NCI-H146 treated with DMSO at 0.1 percent for 48 hours (cell line): ENCODE measurements around the gene FFAR3.
"Not testable (repeated sequence)": the region's sequence is repeated elsewhere in the genome, so short reads cannot be mapped to it uniquely, and the experiment has no call there.

Source experiments
- DNase-seq: peaks from one replicate; lab custom pipeline; 2025; ENCODE audit not compliant: unreplicated experiment; lab: John Stamatoyannopoulos, UW

FFAR3 gene

GRCh38 chr19:35349614-35350521, 8.4 kb upstream of the FFAR3 start:
- DNase-seq = no peak

DNA sequence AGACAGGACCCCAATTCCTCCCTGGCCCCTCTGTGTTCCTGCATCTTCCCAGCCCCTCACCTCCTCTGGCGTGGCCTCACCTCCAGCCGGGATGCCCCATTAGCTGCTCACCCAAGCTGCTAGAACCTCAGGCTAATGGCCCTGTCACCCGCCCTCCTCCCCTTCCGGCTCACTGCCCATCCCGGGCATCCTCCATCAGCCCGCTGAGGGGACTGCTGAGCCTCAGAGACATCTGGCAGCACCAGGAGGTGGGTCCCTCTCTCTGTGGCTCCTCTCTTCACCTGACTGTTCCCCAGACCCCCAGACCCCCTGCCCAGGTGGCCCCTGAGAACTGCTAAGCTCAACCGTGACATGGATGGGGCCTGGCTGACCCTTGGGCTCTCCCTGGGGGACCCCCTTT, 7.7 kb upstream of the FFAR3 start:
- no peak for DNase-seq

GRCh38 chr19:35351411-35352176, 6.7 kb upstream of the FFAR3 start:
- no peak for DNase-seq

DNA sequence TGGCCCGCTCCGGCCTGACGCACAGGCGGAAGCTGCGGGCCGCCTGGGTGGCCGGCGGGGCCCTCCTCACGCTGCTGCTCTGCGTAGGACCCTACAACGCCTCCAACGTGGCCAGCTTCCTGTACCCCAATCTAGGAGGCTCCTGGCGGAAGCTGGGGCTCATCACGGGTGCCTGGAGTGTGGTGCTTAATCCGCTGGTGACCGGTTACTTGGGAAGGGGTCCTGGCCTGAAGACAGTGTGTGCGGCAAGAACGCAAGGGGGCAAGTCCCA, 6.1 kb upstream of the FFAR3 start:
- DNase-seq = no peak

- peak; percentile 58 for DNase-seq
Observed at GRCh38 chr19:35352448-35353304, 5.6 kb upstream of the FFAR3 start.

DNA sequence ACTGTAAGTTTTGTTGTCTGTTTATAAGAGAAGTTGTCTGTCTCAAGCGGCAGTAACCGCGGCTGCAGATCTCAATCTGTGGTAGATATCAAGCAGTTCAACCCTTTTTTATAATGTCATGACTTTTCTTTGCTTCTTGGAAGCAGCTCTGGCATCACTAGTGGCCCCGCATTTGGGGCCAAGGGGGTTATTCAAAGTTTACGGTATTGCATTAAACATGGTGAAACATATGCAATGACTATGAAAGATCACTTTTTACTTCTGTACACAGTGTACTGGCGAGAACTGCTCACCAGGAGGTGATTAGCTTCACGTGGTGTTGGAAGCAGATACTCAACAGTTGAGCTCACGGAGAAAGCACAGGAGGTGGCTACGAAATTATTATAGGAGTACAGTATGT, 4.6 kb upstream of the FFAR3 start:
- DNase-seq = no peak

GRCh38 chr19:35354898-35355297, 3.4 kb upstream of the FFAR3 start:
- DNase-seq = no peak

DNA sequence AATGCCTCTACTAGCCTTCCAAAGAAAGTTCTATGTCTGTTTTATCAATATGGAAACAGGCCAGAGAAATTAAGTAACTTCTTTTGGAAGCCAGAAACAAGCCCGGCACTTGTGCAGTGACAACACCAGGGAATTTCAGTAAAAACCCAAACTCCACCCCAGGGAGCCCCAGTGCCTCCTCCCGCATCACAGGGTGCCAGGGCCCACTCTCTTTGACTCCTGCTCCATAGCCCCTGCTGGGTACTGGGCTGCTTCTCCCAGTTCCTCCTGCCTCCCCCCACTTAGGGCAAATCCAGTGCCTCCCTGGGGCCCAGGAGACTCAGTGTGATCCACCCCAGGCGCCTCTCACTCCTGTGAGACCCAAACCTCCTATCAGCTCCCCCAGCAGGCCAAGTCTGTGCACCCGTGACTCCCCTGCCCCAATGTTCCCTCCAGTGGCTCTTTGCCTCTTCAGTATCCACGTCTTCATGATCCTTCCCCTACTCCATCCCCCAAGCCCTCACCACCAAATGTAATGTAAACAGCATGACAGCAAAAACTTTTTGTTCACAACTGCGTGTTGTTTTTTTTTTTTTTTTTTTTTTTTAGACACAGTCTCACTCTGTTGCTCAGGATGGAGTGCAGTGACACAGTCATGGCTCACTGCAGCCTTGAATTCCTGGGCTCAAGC, 2.3 kb upstream of the FFAR3 start:
- no peak for DNase-seq

DNA sequence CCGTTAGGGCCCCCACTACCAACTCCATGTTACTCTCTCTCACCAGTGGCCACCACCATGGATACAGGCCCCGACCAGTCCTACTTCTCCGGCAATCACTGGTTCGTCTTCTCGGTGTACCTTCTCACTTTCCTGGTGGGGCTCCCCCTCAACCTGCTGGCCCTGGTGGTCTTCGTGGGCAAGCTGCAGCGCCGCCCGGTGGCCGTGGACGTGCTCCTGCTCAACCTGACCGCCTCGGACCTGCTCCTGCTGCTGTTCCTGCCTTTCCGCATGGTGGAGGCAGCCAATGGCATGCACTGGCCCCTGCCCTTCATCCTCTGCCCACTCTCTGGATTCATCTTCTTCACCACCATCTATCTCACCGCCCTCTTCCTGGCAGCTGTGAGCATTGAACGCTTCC, 574 bp downstream of the FFAR3 start:
- DNase-seq = not testable (repeated sequence)

GRCh38 chr19:35359395-35359794, 1.1 kb downstream of the FFAR3 start:
- DNase-seq = not testable (repeated sequence)

DNA sequence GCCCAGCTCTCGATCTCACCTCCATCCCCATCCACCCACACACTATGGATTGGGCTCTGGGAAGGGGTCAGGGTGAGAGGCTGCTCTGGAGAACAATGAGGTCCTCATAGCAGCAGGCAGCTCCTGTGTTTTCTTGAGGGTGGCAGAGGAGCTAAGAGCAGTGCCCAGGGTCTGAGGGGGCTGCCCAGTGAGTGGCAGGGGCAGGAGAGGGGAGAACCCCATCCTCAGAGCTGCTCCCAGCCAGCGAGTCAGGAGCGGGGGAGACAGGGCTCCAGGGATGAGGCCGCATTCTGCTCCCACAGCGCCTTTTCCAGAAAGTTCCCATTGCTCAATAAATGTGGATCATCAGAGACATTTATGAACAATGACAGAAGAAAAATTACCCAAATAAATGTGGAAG, 1.8 kb downstream of the FFAR3 start:
- not testable (repeated sequence) for DNase-seq

- no peak for DNase-seq
Observed at GRCh38 chr19:35360880-35361420, 2.7 kb downstream of the FFAR3 start.

DNA sequence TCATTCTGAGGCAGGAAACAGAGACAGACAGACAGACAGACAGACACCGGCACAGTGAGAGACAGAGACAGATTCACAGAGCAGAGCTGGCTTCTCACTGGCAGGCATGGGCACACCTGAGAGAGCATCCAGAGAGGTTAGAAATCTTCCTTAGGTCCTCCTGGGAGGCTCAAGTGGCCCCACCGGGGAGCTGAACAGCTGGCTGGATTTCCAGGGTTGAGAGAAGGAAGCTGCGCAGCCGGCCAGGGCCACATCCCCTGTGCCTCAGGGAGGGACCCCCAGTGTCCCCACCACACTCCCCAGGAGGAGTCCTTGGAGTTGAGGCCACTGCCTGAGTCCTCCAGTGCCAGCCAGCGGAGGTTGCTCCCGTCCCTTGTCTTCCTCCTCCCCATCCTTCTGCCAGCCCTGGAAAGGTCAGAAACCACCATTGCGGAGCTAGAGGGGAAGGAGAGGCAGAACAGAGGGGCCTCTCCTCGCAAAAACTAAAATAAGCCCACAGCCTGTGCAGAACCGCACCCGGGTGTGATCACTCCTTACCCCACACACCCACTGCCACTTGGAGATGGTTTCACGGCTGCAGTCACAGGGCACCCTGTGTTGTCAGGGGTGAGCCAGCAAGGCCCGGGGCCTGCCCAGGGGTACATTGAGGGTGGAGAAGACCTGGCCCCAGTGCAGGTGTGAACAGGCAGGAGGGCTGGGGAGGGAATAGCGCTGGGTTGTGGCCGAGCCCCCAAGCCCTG, 4.2 kb downstream of the FFAR3 start:
- DNase-seq = no peak

DNA sequence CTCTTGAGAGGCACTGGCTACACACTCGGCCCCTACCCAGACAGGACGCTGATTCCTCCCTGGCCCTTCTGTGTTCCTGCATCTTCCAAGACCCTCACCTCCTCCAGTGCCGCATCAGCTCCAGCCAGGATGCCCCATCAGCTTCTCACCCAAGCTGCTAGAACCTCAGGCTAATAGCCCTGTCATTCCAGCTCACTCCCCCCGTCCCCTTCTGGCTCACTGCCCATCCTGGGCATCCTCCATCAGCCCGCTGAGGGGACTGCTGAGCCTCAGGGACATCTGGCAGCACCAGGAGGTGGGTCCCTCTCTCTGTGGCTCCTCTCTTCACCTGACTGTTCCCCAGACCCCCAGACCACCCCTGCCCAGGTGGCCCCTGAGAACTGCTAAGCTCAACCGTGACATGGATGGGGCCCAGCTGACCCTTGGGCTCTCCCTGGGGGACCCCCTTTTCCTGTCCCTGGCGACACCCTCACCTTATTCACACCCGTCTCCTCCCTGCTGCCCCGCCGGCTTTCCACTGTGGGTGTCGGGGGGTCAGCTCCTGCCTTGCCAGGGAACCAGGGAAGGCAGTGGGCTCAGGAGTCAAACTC, 4.8 kb downstream of the FFAR3 start:
- no peak for DNase-seq

DNA sequence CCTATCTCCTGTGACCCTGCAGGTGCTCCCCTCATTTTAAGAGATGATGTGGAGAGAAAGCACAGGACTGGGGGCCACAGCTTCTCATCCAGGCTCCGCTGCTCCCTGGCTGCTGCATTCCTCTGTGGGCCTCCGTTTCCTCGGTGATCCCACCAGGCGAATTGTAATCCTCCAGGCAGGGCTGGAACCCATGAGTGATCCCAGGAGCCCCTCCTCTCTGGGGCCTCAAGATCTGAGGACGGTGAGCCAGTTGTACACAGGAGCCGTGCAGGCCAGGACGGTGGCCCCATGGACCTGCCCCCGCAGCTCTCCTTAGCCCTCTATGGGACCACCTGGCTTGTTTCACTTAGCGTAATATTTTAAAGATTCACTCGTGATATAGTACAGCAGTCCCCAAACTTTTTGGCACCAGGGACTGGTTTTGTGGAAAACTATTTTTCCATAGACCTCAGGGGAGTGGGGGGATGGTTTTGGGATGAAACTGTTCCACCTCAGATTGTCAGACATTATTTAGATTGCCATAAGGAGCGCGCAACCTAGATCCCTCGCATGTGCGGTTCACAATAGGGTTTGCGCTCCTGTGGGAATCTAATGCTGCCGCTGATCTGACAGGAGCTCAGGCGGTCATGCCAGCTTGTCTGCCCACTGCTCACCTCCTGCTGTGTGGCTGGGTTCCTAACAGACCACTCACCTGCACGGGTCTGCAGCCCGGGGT, 5.6 kb downstream of the FFAR3 start:
- no peak for DNase-seq

DNA sequence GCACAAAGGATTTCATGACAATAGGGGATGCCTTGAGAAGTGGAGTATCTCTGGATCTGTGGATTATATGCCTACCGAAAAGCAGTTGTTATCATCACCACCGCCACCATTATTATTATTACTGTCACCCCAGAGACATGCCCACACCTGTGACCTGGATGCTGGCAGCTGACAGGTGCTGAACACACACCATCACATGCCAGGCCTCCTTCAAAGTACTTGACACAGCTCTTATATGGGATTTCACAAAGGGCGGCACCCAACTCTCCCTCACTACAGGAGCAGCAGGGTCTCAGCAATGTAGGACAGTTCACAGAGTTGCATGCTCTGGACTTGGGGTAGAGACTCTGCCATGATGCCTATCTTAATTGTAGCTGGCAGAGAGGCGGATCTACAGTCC, 7.0 kb downstream of the FFAR3 start:
- no peak for DNase-seq

- DNase-seq = no peak
Observed at GRCh38 chr19:35368378-35368777, 10.1 kb downstream of the FFAR3 start.

DNA sequence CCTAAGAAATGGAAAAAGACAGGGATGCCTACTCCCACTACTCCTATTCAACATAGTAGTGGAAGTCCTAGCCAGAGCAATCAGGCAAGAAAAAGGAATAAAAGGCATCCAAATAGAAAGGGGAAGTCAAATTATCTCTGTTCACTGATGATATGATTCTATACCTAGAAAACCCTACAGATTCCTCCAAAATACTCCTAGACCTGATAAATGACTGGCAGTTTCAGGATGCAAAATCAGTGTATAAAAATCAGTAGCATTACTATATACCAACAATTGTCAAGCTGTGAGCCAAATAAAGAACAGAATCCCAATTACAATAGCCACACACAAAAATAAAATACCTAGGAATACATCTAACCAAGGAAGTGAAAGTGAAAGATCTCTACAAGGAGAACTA, 11.3 kb downstream of the FFAR3 start:
- DNase-seq = no peak

GRCh38 chr19:35370722-35371121, 12.5 kb downstream of the FFAR3 start, which contains the start of gene GPR42:
Gene GPR42 (plus strand): TSS chr19:35371068. CDS start chr19:35371360, 292 bp downstream.
- no peak for DNase-seq
